Measurements from ENCODE around the gene CDR2L.
A peak's percentile ranks its signal among the peaks of the same experiment; 100 is the strongest.
"Not testable (repeated sequence)": the region's sequence is repeated elsewhere in the genome, so short reads cannot be mapped to it uniquely, and the experiment has no call there.

The CDR2L gene

GRCh38 chr17:75011401-75012095 is 24.1 kb downstream of the CDR2L start:
- peak; percentile 61 for DNase-seq (ENCODE audit: low spot score)

- DNase-seq (ENCODE audit: low spot score) = no peak
Observed at GRCh38 chr17:75012096-75012345, 24.6 kb downstream of the CDR2L start.

- DNase-seq (ENCODE audit: low spot score) = peak; percentile 82
Observed at GRCh38 chr17:75012346-75013091, 25.1 kb downstream of the CDR2L start, which contains the start of gene MRPL58. Gene MRPL58 (plus strand): TSS chr17:75012670. CDS start chr17:75012687, 17 bp downstream.

GRCh38 chr17:75013092-75013559 is 25.7 kb downstream of the CDR2L start:
- no peak for DNase-seq (ENCODE audit: low spot score)

- no peak for DNase-seq (ENCODE audit: low spot score)
Observed at GRCh38 chr17:75019146-75019545, 31.7 kb downstream of the CDR2L start.

- peak; percentile 73 for DNase-seq (ENCODE audit: low spot score)
Observed at GRCh38 chr17:75019710-75020109, 32.3 kb downstream of the CDR2L start.

GRCh38 chr17:75020331-75021110 is 33.1 kb downstream of the CDR2L start:
- peak; percentile 86 for DNase-seq (ENCODE audit: low spot score)

- DNase-seq (ENCODE audit: low spot score) = no peak
Observed at GRCh38 chr17:75024686-75025397, 37.4 kb downstream of the CDR2L start.

- not testable (repeated sequence) for DNase-seq (ENCODE audit: low spot score)
Observed at GRCh38 chr17:75025398-75025734, 37.9 kb downstream of the CDR2L start.

- DNase-seq (ENCODE audit: low spot score) = not testable (repeated sequence)
Observed at GRCh38 chr17:75026650-75027049, 39.2 kb downstream of the CDR2L start.

- DNase-seq (ENCODE audit: low spot score) = no peak
Observed at GRCh38 chr17:75030161-75030560, 42.7 kb downstream of the CDR2L start.

GRCh38 chr17:75031972-75032719 is 44.7 kb downstream of the CDR2L start:
- DNase-seq (ENCODE audit: low spot score) = peak; percentile 94

- no peak for DNase-seq (ENCODE audit: low spot score)
Observed at GRCh38 chr17:75032720-75033280, 45.4 kb downstream of the CDR2L start.

GRCh38 chr17:75033346-75034235 is 46.2 kb downstream of the CDR2L start:
- peak; percentile 89 for DNase-seq (ENCODE audit: low spot score)

GRCh38 chr17:75034236-75034908 is 46.9 kb downstream of the CDR2L start:
- DNase-seq (ENCODE audit: low spot score) = peak; percentile 83

GRCh38 chr17:75036643-75037268 is 49.3 kb downstream of the CDR2L start:
- DNase-seq (ENCODE audit: low spot score) = no peak

GRCh38 chr17:75039238-75039637 is 51.8 kb downstream of the CDR2L start:
- no peak for DNase-seq (ENCODE audit: low spot score)

- no peak for DNase-seq (ENCODE audit: low spot score)
Observed at GRCh38 chr17:75041656-75042280, 54.3 kb downstream of the CDR2L start.

GRCh38 chr17:75043789-75044188 is 56.4 kb downstream of the CDR2L start:
- not testable (repeated sequence) for DNase-seq (ENCODE audit: low spot score)

Measured in globus pallidus (tissue), 1 donor.